Heart right ventricle (tissue), 16 donors: ENCODE results near the gene MICAL3. TPM values are rescaled to one million over a fixed set of nuclear protein-coding genes. Genes with fewer than 3 reads are reported as not detected.

Experiments
- ATAC-seq, 8 donors: fragments of 200-7000 bp; cut with Tn5 transposase; one replicate each; pipeline ENCODE4 v1.9.1; 2020; ENCODE audit warnings: mild to moderate bottlenecking in 8 of 8, moderate library complexity in 8 of 8, moderate number of reproducible peaks in 1 of 8
- DNase-seq, 2 donors: peaks; one replicate each; pipeline ENCODE4 v3.0.0-alpha.2; 2020
- H3K27ac ChIP-seq, 10 donors: fragments of 200-600 bp; sonication (generic) in 2 of 10; one replicate each; pipeline versions ENCODE4 v1.5.0 to v1.8.0; 2020 to 2022; ENCODE audit warnings: mild to moderate bottlenecking in 3 of 10
- H3K27me3 ChIP-seq, 7 donors: fragments of 200-600 bp; one replicate each; pipeline ENCODE4 v1.8.0; 2021 to 2022; ENCODE audit warnings: mild to moderate bottlenecking in 2 of 7
- H3K36me3 ChIP-seq, 9 donors: fragments of 200-600 bp; sonication (generic) in 1 of 9; one replicate each; pipeline versions ENCODE4 v1.5.0 to v1.8.0; 2020 to 2022; ENCODE audit warnings: mild to moderate bottlenecking in 2 of 9
- H3K4me1 ChIP-seq, 9 donors: fragments of 200-600 bp; sonication (generic) in 1 of 9; one replicate each; pipeline versions ENCODE4 v1.5.0 to v1.8.0; 2020 to 2022; ENCODE audit warnings: mild to moderate bottlenecking in 4 of 9
- H3K4me3 ChIP-seq, 10 donors: fragments of 200-600 bp; sonication (generic) in 2 of 10; one replicate each; pipeline versions ENCODE4 v1.5.0 to v1.8.0; 2020 to 2022; ENCODE audit warnings: mild to moderate bottlenecking in 7 of 10, moderate library complexity in 2 of 10
- H3K9me3 ChIP-seq, 11 donors: fragments of 200-600 bp in 10 of 11; sonication (generic) in 2 of 11; one replicate each; pipeline versions ENCODE4 v1.5.0 to v1.8.0; 2013 to 2022; ENCODE audit warnings: mild to moderate bottlenecking in 2 of 11, control low read depth in 1 of 11, moderate library complexity in 1 of 11
- WGBS, 2 donors: extraction: QIAGEN DNeasy Blood & Tissue Kit; methylation state at CpG; one replicate each; pipeline ENCODE4 v1.1.7; 2013; ENCODE audit warnings: inconsistent platforms in 1 of 2; 5-methylcytosine and 5-hydroxymethylcytosine counted together
- intact Hi-C, 10 donors: fragments of 100-400 bp; cut with DNase I; formaldehyde crosslinking; loops; one replicate each; pipeline versions ENCODE4 v1.11.1 to v1.14.2; 2022
- polyA plus RNA-seq, 2 donors: library from polyadenylated mRNA; stranded (reverse); fragments of 200-250 nt; gene quantifications; one replicate each; pipeline ENCODE4 v1.2.3, GENCODE V29; 2013
- total RNA-seq, 10 donors: library from RNA; stranded (reverse); fragmentation: NEBNext Ultra II Directional in 3 of 10; extraction: Animal tissue kit (Norgen Biotek cat#: 25700) in 3 of 10; gene quantifications; one replicate each; pipeline versions ENCODE4 v1.2.1 to v1.2.4, GENCODE V29; 2021 to 2023
- TF ChIP-seq, protein P1 (sequence below), 9 donors: fragments of 200-600 bp; sonication (generic) in 2 of 9; IDR thresholded peaks; one replicate each; pipeline versions ENCODE4 v1.5.0 to v1.8.0; 2021 to 2022; ENCODE audit warnings: antibody characterized with exemption in 9 of 9, mild to moderate bottlenecking in 5 of 9, moderate library complexity in 1 of 9
- donor health status: Arrhythmogenic right ventricular cardiomyopathy.
- donor health status: ischemic (EF 13 %, LVEDD 7.1; RV severe dilation, severe dysfunction).
- donor health status: healthy with polysubstance abuse.
- donor health status: DM: no; HTN: yes; CAD: no.
- donor health status: DM: no; HTN: no; CAD: no.
- donor health status: ischemic (EF 25% LVEDD 6.9; RV normal size, moderate dysfunction).
- donor health status: ischemic (EF 25% LVEDD 5.7; RV mildly dilated, moderate dysfunction).
- donor health status: healthy.
- donor health status: DM: yes; HTN: yes; CAD: no.
- donor health status: Ischemic cardiomyopathy.
- donor health status: ischemic (EF 35%, LVEDD 5.7; RV mildly dilated, moderate dysfunction).
- donor health status: nonischemic (EF 11% LVEDD 7.7; RV severe dilation, severe dysfunction).
- donor health status: DM: yes; HTN: yes; CAD: no.
- donor health status: PGD.
- donor health status: ischemic (EF 29% LVEDD 5.4; RV normal size, mild dysfunction).
- donor health status: nonischemic (EF 23%, LVEDD 6.1; RV moderate dilation, normal function).

The MICAL3 gene
- total and polyA plus RNA-seq, 12 donors = 13.2 to 137 (median 109) TPM

DNA sequence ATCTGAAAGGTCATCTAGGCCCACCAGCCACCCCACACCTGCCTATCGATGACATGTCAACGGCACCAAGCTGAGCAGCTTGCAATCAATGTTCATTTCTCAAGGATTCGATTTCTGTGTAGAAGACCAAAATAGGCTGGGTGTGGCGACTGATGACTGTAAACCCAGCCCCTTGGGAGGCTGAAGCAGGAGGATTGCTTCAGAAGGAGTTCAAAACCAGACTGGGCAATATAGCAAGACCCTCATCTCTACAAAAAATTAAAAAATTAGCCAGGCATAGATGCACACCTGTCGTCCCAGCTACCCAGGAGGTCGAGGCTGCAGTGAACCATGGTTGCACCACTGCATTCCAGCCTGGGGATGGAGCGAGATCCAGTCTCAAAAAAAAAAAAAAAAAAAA is 108.7 kb downstream of the MICAL3 start:
- Histone ChIP-seq H3K9me3 (no peaks in the 10 kb centered on the region), H3K36me3 (no peaks in the 10 kb centered on the region), H3K4me3 (no peak overlapping the region), H3K27me3 (no peaks in the 10 kb centered on the region), H3K4me1 (peaks cover 14 to 99% (median 79%) of the 10 kb centered on the region in 9 donors), H3K27ac (peak overlapping the region in 8 of 10 donors; percentile 24 to 96 (median 87))
- 67 to 80% methylated on average over 7 of the region's 7 CpGs for WGBS, 2 donors
- TF ChIP-seq, protein P1, sequence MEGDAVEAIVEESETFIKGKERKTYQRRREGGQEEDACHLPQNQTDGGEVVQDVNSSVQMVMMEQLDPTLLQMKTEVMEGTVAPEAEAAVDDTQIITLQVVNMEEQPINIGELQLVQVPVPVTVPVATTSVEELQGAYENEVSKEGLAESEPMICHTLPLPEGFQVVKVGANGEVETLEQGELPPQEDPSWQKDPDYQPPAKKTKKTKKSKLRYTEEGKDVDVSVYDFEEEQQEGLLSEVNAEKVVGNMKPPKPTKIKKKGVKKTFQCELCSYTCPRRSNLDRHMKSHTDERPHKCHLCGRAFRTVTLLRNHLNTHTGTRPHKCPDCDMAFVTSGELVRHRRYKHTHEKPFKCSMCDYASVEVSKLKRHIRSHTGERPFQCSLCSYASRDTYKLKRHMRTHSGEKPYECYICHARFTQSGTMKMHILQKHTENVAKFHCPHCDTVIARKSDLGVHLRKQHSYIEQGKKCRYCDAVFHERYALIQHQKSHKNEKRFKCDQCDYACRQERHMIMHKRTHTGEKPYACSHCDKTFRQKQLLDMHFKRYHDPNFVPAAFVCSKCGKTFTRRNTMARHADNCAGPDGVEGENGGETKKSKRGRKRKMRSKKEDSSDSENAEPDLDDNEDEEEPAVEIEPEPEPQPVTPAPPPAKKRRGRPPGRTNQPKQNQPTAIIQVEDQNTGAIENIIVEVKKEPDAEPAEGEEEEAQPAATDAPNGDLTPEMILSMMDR (IDR thresholded peaks at IDR 0.05) = no peak
- ATAC-seq = no peak
- DNase-seq = no peak
- intact Hi-C loops = loop anchor here in 2 of 10 donors (10.0 kb wide), 2 partner anchors 69 to 109 kb away; partner anchors contain the start of gene MICAL3 (in 1 of the 2)

DNA sequence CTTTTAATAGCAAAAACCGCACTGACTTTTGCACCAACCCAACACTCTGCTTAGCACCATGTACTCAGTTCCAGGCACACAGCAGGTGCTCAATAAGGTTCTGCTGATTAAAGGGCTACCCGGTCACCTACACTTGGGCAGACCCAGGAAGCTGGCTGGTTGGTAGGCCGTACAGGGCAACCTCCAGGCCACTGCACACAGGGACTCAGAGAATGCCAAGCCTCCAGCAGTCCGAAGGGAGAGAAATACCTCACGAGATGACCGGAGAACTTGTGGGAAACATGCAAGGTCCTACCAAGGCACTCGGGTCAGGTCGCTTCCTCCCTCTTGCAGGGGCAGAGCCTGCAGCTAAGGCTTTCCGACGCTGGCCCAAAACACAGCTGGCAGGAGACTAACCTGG is 109.2 kb downstream of the MICAL3 start:
- TF ChIP-seq, protein P1 (IDR thresholded peaks at IDR 0.05) = no peak
- Histone ChIP-seq H3K27ac (peak overlapping the region in 9 of 10 donors; percentile 15 to 96 (median 86)), H3K4me3 (no peak overlapping the region), H3K36me3 (no peaks in the 10 kb centered on the region), H3K27me3 (no peaks in the 10 kb centered on the region), H3K9me3 (no peaks in the 10 kb centered on the region), H3K4me1 (peaks cover 15 to 99% (median 79%) of the 10 kb centered on the region in 9 donors)
- intact Hi-C loops = loop anchor here in 2 of 10 donors (10.0 kb wide), 2 partner anchors 70 to 110 kb away; partner anchors contain the start of gene MICAL3 (in 1 of the 2)
- ATAC-seq (no peak), DNase-seq (no peak)
- 71 to 82% methylated on average over 10 of the region's 10 CpGs for WGBS, 2 donors

DNA sequence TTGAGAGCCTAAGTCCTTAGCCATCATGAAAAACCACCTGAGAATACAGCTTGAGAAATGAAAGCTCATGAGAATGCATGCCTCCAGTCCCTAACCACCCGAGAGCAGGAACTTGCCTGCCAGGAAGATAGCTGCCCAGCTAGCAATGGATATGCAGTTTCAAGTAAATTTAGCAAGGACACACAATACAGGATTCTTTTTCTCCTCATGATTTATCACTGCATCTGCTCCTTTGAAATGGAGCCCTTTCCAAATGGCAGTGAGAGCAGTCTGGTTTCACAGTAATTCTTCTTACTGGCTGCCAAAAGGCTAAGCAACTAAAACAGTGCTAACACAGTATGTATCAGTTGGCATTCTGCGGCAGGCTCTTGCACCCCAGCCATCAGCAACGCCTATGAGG is 109.9 kb downstream of the MICAL3 start:
- Histone ChIP-seq H3K27me3 (no peaks in the 10 kb centered on the region), H3K4me1 (peaks cover 19 to 99% (median 79%) of the 10 kb centered on the region in 9 donors), H3K27ac (peak overlapping the region in 8 of 10 donors; percentile 24 to 96 (median 87)), H3K4me3 (no peak overlapping the region), H3K36me3 (no peaks in the 10 kb centered on the region), H3K9me3 (no peaks in the 10 kb centered on the region)
- no peak for ATAC-seq
- TF ChIP-seq, protein P1 (IDR thresholded peaks at IDR 0.05) = no peak
- DNase-seq = no peak
- 58 to 59% methylated on average over 3 of the region's 3 CpGs for WGBS, 2 donors
- intact Hi-C loops = loop anchor here in 8 of 10 donors (5.0 to 10.0 kb wide), 7 partner anchors 33 to 163 kb away; partner anchors contain the start of genes PEX26 (in 4 of the 8) and MICAL3 (in 3 of the 8)

DNA sequence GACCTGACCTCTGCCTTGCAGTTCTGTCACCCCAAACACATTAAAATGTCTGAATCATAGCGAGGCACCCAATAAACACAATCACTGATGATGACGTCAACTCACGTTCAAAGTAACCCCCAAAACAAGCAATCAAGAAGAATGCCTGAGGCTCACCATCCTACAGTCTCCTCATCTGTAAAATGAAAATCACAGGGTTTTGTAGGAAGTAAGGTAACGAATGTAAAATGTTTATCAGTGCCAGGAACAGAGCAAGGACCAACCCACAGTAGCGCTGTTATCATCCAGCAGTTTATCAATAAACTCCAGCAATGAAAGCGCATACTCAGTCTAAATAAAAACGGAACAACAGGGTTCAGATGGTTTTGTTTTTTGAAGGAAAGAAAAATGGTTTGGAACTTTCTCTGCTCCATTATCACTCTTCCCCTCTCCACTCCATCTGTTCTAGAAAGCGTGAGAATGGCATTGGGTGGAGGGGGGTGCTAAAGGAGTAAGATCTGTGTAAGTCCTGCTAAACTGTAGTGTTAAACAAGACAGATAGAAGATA is 110.5 kb downstream of the MICAL3 start:
- H3K27ac ChIP-seq = peak overlapping the region in 8 of 10 donors; percentile 24 to 96 (median 86)
- WGBS, 2 donors = 69 to 71% methylated on average over 8 of the region's 8 CpGs
- TF ChIP-seq, protein P1 (IDR thresholded peaks at IDR 0.05) = no peak
- H3K36me3 ChIP-seq = no peaks in the 10 kb centered on the region
- intact Hi-C loops = loop anchor here in 8 of 10 donors (5.0 to 10.0 kb wide), 7 partner anchors 33 to 163 kb away; partner anchors contain the start of genes PEX26 (in 4 of the 8) and MICAL3 (in 3 of the 8)
- no peak overlapping the region for H3K4me3 ChIP-seq
- ATAC-seq (no peak), DNase-seq (no peak)
- H3K27me3 ChIP-seq = no peaks in the 10 kb centered on the region
- peaks cover 19 to 99% (median 80%) of the 10 kb centered on the region in 9 donors for H3K4me1 ChIP-seq
- no peaks in the 10 kb centered on the region for H3K9me3 ChIP-seq
